Endothelial cell (in vitro differentiated cells): ENCODE data around the gene SIL1. TPM values are rescaled to one million over a fixed set of nuclear protein-coding genes. Genes with fewer than 3 reads are reported as not detected.
A peak's percentile ranks its signal among the peaks of the same experiment; 100 is the strongest.
"Not testable (repeated sequence)": the region's sequence is repeated elsewhere in the genome, so short reads cannot be mapped to it uniquely, and the experiment has no call there.

Source experiments
- DNase-seq: peaks from one replicate; pipeline ENCODE4 v3.0.0; 2021; ENCODE audit warnings: low spot score
- H3K27ac Mint-ChIP-seq: one replicate; pipeline ENCODE4 v1.8.0; 2021; ENCODE audit warnings: mixed read lengths, inconsistent platforms; ENCODE audit not compliant: unreplicated experiment
- H3K27me3 Mint-ChIP-seq: one replicate; pipeline ENCODE4 v1.8.0; 2021; ENCODE audit warnings: mild to moderate bottlenecking, moderate library complexity, mixed read lengths, inconsistent platforms; ENCODE audit not compliant: unreplicated experiment
- H3K36me3 Mint-ChIP-seq: one replicate; pipeline ENCODE4 v1.8.0; 2021; ENCODE audit warnings: mild to moderate bottlenecking, low read depth, mixed read lengths, inconsistent platforms; ENCODE audit not compliant: unreplicated experiment
- H3K4me1 Mint-ChIP-seq: one replicate; pipeline ENCODE4 v1.8.0; 2021; ENCODE audit warnings: mild to moderate bottlenecking, mixed read lengths, inconsistent platforms; ENCODE audit not compliant: unreplicated experiment
- H3K4me3 Mint-ChIP-seq: one replicate; pipeline ENCODE4 v1.8.0; 2021; ENCODE audit warnings: mild to moderate bottlenecking, mixed read lengths, inconsistent platforms; ENCODE audit not compliant: unreplicated experiment
- H3K9me3 Mint-ChIP-seq: one replicate; pipeline ENCODE4 v1.8.0; 2021; ENCODE audit warnings: mixed read lengths, inconsistent platforms; ENCODE audit not compliant: unreplicated experiment
- CTCF ChIP-seq: fragments of 200-600 bp; sonication (generic); IDR thresholded peaks from one replicate; pipeline ENCODE4 v1.5.0; 2021; ENCODE audit warnings: antibody characterized with exemption; ENCODE audit not compliant: unreplicated experiment
- total RNA-seq: library from RNA; stranded (reverse); fragmentation: NEBNext Ultra II Directional; extraction: Animal tissue kit (Norgen Biotek cat#: 25700); gene quantifications from one replicate; pipeline ENCODE4 v1.2.1, GENCODE V29; 2021; ENCODE audit not compliant: unreplicated experiment

The SIL1 gene
- total RNA-seq, 1 donor from 2014 or later, result 35.6 TPM

DNA sequence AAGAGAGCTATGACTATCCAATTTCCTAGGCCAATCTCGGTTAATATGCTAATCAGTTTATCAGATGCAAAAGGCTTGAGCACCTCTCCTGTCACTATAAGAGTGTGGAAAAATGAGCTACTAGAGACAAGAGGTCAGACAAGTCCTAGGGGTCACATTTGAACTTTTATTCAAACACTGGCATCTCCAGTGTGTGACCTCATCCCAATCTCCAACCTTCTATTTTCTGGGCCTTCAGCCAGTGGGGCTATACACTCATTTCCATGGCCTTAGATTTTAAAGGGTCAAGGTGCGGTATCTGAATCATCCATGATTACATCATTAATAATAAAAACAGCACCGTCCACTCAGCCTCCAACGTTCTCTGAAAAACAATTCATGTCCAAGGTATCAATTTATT, 183.4 kb downstream of the SIL1 start:
- Mint-ChIP-seq H3K27me3 (peaks cover 1% of the 10 kb centered on the region), H3K9me3 (no peaks in the 10 kb centered on the region), H3K4me3 (no peak overlapping the region), H3K36me3 (no peaks in the 10 kb centered on the region), H3K4me1 (peaks cover 2% of the 10 kb centered on the region), H3K27ac (no peak overlapping the region)
- no peak for DNase-seq
- TF ChIP-seq CTCF, result no peak

GRCh38 chr5:139012176-139012575, 186.0 kb downstream of the SIL1 start:
- TF ChIP-seq CTCF, result no peak
- H3K27ac Mint-ChIP-seq, result no peak overlapping the region
- peaks cover 1% of the 10 kb centered on the region for H3K27me3 Mint-ChIP-seq
- H3K36me3 Mint-ChIP-seq, result no peaks in the 10 kb centered on the region
- peaks cover 2% of the 10 kb centered on the region for H3K4me1 Mint-ChIP-seq
- H3K4me3 Mint-ChIP-seq, result no peak overlapping the region
- DNase-seq, result no peak
- H3K9me3 Mint-ChIP-seq, result no peaks in the 10 kb centered on the region

DNA sequence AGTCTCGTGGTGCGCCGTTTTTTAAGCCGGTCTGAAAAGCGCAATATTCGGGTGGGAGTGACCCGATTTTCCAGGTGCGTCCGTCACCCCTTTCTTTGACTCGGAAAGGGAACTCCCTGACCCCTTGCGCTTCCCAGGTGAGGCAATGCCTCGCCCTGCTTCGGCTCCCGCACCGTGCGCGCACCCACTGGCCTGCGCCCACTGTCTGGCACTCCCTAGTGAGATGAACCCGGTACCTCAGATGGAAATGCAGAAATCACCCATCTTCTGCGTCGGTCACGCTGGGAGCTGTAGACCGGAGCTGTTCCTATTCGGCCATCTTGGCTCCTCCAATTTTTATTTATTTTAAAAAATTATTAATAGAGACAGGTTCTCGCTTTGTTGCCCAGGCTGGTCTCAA, 187.0 kb downstream of the SIL1 start:
- not testable (repeated sequence) for H3K36me3 Mint-ChIP-seq, H3K27me3 Mint-ChIP-seq, DNase-seq, H3K4me1 Mint-ChIP-seq, H3K9me3 Mint-ChIP-seq
- Mint-ChIP-seq H3K4me3 (peak overlapping the region; percentile 87), H3K27ac (peak overlapping the region; percentile 77)

DNA sequence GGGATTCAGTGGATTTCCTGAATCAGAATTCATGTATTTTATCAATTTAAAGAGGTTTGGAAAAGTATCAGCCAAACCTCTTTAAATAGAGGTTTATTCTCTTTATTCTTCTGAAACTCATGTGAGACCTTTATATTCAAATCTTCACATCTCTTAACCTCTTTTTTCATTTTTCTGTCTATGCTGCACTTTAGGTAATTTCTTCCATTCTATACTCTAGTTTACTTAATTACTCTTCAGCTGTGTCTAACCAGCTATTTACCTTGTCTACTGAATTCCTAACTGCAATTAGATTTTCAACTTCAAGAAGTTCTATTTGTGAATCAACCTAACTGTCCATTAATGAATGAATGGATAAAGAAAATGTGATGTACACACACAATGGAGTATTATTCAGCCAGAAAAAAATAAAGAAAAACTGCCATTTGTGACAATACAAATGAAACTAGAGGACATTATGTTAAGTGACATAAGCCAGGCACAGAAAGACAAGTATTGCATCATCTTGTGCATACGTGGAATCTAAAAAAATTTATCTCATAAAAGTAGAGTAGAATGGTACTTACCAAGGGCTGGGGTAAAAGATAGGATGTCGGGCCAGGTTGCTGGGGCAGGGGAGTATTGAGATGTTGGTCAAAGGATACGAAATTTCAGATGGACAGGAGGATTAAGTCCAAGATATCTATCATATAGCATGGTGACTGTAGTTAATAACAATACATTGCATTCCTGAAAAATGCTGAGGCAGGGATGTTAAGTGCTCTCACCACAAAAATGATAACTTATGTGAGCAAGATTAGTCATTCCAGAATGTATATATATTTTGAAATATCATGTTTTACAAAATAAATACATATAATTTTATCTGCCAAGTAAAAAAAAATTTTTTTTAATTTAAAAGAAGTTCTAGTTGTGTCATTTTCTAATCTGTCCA, 193.5 kb downstream of the SIL1 start:
- no peak for DNase-seq
- Mint-ChIP-seq H3K36me3 (peaks cover 7% of the 10 kb centered on the region), H3K4me1 (no peaks in the 10 kb centered on the region), H3K27me3 (no peaks in the 10 kb centered on the region), H3K9me3 (no peaks in the 10 kb centered on the region), H3K4me3 (no peak overlapping the region), H3K27ac (no peak overlapping the region)
- no peak for TF ChIP-seq CTCF

GRCh38 chr5:138999674-139000073, 198.5 kb downstream of the SIL1 start:
- no peaks in the 10 kb centered on the region for H3K9me3 Mint-ChIP-seq
- no peaks in the 10 kb centered on the region for H3K4me1 Mint-ChIP-seq
- H3K27me3 Mint-ChIP-seq, result no peaks in the 10 kb centered on the region
- TF ChIP-seq CTCF, result no peak
- peaks cover 4% of the 10 kb centered on the region for H3K36me3 Mint-ChIP-seq
- no peak overlapping the region for H3K4me3 Mint-ChIP-seq
- no peak for DNase-seq
- H3K27ac Mint-ChIP-seq, result no peak overlapping the region
